ENCODE data around the gene BLOC1S1.

BLOC1S1 gene

DNA sequence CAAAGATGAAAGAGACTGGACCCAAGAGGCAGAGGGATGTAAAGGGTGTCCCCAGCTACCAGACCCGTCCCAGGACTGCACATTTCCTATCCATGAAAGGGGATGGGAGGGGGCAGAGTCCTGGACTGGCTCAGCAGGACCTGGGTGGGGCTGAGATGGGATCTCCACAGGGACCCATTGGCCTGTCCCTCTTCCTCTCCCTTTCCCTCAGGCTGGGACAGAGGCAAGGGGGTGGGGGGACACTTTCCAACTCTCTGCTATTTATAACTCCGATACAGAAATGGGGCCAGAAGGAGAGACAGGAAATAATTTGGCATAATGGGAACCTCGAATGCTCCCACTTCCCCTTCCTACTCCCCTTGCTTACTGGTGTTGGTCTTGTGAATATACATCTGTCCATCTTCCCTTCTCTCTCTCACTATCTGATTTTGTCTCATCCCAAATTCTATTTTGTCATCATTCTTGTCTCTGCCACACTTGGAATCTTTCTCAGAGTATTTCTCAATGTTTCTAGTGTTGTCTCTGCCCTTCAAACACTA, 7.1 kb upstream of the BLOC1S1 start:
- Histone ChIP-seq H3K79me1 (ENCODE audit: low read depth, low read length) (peaks cover 2% of the 10 kb centered on the region), H3K9me3 (replicated peaks in 1 of 2; ENCODE audit: control insufficient read depth in 2 of 2, insufficient read depth in 1 of 2, low read depth in 1 of 2, low read length in 2 of 2) (no peaks in the 10 kb centered on the region), H3K14ac (ENCODE audit: low read length) (no peak overlapping the region), H4K8ac (ENCODE audit: low read depth, low read length) (no peak overlapping the region), H2BK12ac (ENCODE audit: low read length) (no peak overlapping the region), H3K23ac (ENCODE audit: low read depth, low read length, poor library complexity) (no peak overlapping the region), H4K91ac (ENCODE audit: low read depth, low read length, poor library complexity) (no peak overlapping the region), H3K4me1 (ENCODE audit: control insufficient read depth in 2 of 2, insufficient read depth in 1 of 2, low read depth in 1 of 2, low read length in 2 of 2) (peaks cover 14 to 24% of the 10 kb centered on the region in 2 donors), H2BK5ac (ENCODE audit: low read length) (no peak overlapping the region), H3K4me2 (ENCODE audit: insufficient read depth, low read length, poor library complexity, severe bottlenecking) (peak overlapping the region; percentile 86), H2AK5ac (ENCODE audit: low read depth, low read length) (no peak overlapping the region), H3K9ac (ENCODE audit: low read depth, low read length, poor library complexity) (peak overlapping the region; percentile 68), H3K27me3 (ENCODE audit: control insufficient read depth in 3 of 3, insufficient read depth in 3 of 3, low read depth in 1 of 3, low read length in 3 of 3) (peaks cover 0 to 34% (median 0%) of the 10 kb centered on the region in 3 experiments), H3K18ac (ENCODE audit: low read length) (no peak overlapping the region), H2AFZ (ENCODE audit: low read length) (peak overlapping the region; percentile 92), H3K36me3 (replicated peaks in 1 of 2; ENCODE audit: control insufficient read depth in 2 of 2, insufficient read depth in 2 of 2, low read length in 2 of 2) (no peaks in the 10 kb centered on the region), H3K4me3 (ENCODE audit: low read length in 2 of 2) (peak overlapping the region in 1 of 2 donors; percentile 76), H3K4ac (ENCODE audit: low read length) (no peak overlapping the region), H3K27ac (replicated peaks; ENCODE audit: low read length) (no peak overlapping the region), H2BK15ac (ENCODE audit: low read length) (no peak overlapping the region), H2BK120ac (ENCODE audit: low read depth, low read length) (no peak overlapping the region)
- no CpG with 5 or more reads among the region's 3 CpGs for WGBS, 2 donors (ENCODE audit: extremely low coverage in 2 of 2, insufficient read length in 2 of 2, insufficient replicate concordance in 1 of 2)
- DNase-seq (ENCODE audit: low spot score), result no peak

DNA sequence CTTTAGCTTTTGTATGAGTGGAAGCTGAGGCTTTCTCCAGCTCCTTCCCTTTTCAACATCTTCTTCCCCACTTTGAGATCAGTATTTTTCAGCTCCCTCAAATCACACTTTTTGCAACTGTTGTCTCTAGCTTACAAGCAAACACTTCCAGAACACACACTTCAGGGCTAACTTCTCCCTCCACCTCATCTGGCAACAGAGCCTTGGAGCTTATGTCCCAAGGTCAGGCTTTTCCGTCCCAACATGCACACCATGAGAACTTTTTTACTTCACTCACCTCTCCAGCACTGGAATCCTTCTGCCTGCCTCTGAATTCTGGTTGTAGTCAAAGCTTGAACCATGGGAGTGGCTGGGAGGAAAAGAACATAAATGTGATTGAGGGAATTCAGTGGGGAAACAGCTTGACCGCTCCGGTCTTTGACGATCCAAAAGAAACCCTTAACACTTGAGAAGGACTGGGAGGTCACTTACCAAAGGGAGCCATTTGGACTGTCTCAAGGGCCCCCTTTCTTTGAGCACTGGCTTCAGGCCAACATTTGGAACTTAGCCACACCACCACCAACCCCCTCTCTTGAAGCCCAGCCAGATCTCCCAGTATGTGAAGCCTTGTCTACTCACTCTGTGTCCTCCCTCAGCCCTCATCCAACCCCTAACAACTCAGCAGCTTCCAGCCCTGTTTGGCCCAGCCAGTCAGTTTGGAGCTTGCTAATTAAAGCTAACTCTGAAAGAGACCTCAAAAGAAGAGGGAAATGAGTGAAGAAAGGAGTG, 3.9 kb upstream of the BLOC1S1 start:
- Histone ChIP-seq H2BK5ac (ENCODE audit: low read length) (no peak overlapping the region), H3K4me2 (ENCODE audit: insufficient read depth, low read length, poor library complexity, severe bottlenecking) (no peak overlapping the region), H3K18ac (ENCODE audit: low read length) (no peak overlapping the region), H2BK12ac (ENCODE audit: low read length) (no peak overlapping the region), H4K8ac (ENCODE audit: low read depth, low read length) (no peak overlapping the region), H3K23ac (ENCODE audit: low read depth, low read length, poor library complexity) (no peak overlapping the region), H3K27ac (replicated peaks; ENCODE audit: low read length) (no peak overlapping the region), H2AFZ (ENCODE audit: low read length) (no peak overlapping the region), H3K79me1 (ENCODE audit: low read depth, low read length) (peaks cover 3% of the 10 kb centered on the region), H3K27me3 (ENCODE audit: control insufficient read depth in 3 of 3, insufficient read depth in 3 of 3, low read depth in 1 of 3, low read length in 3 of 3) (peaks cover 0 to 26% (median 0%) of the 10 kb centered on the region in 3 experiments), H4K91ac (ENCODE audit: low read depth, low read length, poor library complexity) (no peak overlapping the region), H2AK5ac (ENCODE audit: low read depth, low read length) (no peak overlapping the region), H3K14ac (ENCODE audit: low read length) (no peak overlapping the region), H3K4ac (ENCODE audit: low read length) (no peak overlapping the region), H3K36me3 (replicated peaks in 1 of 2; ENCODE audit: control insufficient read depth in 2 of 2, insufficient read depth in 2 of 2, low read length in 2 of 2) (no peaks in the 10 kb centered on the region), H3K9me3 (replicated peaks in 1 of 2; ENCODE audit: control insufficient read depth in 2 of 2, insufficient read depth in 1 of 2, low read depth in 1 of 2, low read length in 2 of 2) (no peaks in the 10 kb centered on the region), H3K9ac (ENCODE audit: low read depth, low read length, poor library complexity) (no peak overlapping the region), H3K4me3 (ENCODE audit: low read length in 2 of 2) (no peak overlapping the region), H2BK15ac (ENCODE audit: low read length) (no peak overlapping the region), H3K4me1 (ENCODE audit: control insufficient read depth in 2 of 2, insufficient read depth in 1 of 2, low read depth in 1 of 2, low read length in 2 of 2) (peaks cover 7 to 12% of the 10 kb centered on the region in 2 donors), H2BK120ac (ENCODE audit: low read depth, low read length) (no peak overlapping the region)
- no peak for DNase-seq (ENCODE audit: low spot score)
- no CpG with 5 or more reads among the region's 4 CpGs for WGBS, 2 donors (ENCODE audit: extremely low coverage in 2 of 2, insufficient read length in 2 of 2, insufficient replicate concordance in 1 of 2)

DNA sequence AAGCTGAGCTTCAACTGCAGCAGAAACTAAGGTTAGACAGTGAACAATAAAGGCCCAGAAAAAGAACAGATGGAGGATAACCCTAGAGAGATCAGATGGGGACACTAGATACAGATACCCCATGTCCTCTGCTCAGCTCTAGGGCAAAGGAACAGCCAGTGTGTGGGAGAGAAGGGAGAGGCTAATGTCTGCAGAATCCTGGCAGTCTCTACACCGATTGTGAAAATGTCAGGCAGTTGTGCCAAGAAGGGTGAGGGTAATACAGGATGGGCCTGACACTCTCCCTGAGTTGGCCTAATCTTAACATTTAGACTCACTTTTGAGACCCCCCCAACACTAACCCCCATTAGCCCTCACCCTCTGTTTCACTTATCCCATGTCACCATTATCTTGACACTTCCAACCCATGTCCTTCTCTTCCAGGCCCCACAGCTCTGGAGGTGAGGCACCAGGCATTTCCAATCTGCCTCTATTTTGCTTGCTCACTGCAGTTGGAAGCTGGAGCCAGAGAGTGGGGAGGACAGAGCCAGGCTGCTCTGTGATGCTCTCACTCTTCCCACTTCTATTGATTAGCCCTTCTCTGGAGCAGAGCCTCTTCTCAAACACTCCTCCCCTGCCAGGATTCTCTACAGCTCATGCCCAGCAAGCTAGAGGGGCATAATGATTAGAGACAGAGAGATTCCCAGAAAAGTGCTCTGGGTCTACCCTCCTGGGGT, 3.0 kb upstream of the BLOC1S1 start:
- H4K8ac ChIP-seq (ENCODE audit: low read depth, low read length), result no peak overlapping the region
- no peak overlapping the region for H2BK5ac ChIP-seq (ENCODE audit: low read length)
- H3K14ac ChIP-seq (ENCODE audit: low read length), result no peak overlapping the region
- H2BK12ac ChIP-seq (ENCODE audit: low read length), result no peak overlapping the region
- H3K79me1 ChIP-seq (ENCODE audit: low read depth, low read length), result peaks cover 6% of the 10 kb centered on the region
- H3K27me3 ChIP-seq (ENCODE audit: control insufficient read depth in 3 of 3, insufficient read depth in 3 of 3, low read depth in 1 of 3, low read length in 3 of 3), result peaks cover 0 to 24% (median 0%) of the 10 kb centered on the region in 3 experiments
- H3K4ac ChIP-seq (ENCODE audit: low read length), result no peak overlapping the region
- H2AK5ac ChIP-seq (ENCODE audit: low read depth, low read length), result no peak overlapping the region
- DNase-seq (ENCODE audit: low spot score), result no peak
- H3K27ac ChIP-seq (replicated peaks; ENCODE audit: low read length), result no peak overlapping the region
- no peaks in the 10 kb centered on the region for H3K36me3 ChIP-seq (replicated peaks in 1 of 2; ENCODE audit: control insufficient read depth in 2 of 2, insufficient read depth in 2 of 2, low read length in 2 of 2)
- H3K4me2 ChIP-seq (ENCODE audit: insufficient read depth, low read length, poor library complexity, severe bottlenecking), result no peak overlapping the region
- no peak overlapping the region for H2BK15ac ChIP-seq (ENCODE audit: low read length)
- H4K91ac ChIP-seq (ENCODE audit: low read depth, low read length, poor library complexity), result no peak overlapping the region
- WGBS, 2 donors (ENCODE audit: extremely low coverage in 2 of 2, insufficient read length in 2 of 2, insufficient replicate concordance in 1 of 2), result no CpG with 5 or more reads among the region's 1 CpG
- no peak overlapping the region for H3K4me3 ChIP-seq (ENCODE audit: low read length in 2 of 2)
- no peak overlapping the region for H2AFZ ChIP-seq (ENCODE audit: low read length)
- no peaks in the 10 kb centered on the region for H3K9me3 ChIP-seq (replicated peaks in 1 of 2; ENCODE audit: control insufficient read depth in 2 of 2, insufficient read depth in 1 of 2, low read depth in 1 of 2, low read length in 2 of 2)
- H3K18ac ChIP-seq (ENCODE audit: low read length), result no peak overlapping the region
- H3K23ac ChIP-seq (ENCODE audit: low read depth, low read length, poor library complexity), result no peak overlapping the region
- peaks cover 15 to 17% of the 10 kb centered on the region in 2 donors for H3K4me1 ChIP-seq (ENCODE audit: control insufficient read depth in 2 of 2, insufficient read depth in 1 of 2, low read depth in 1 of 2, low read length in 2 of 2)
- no peak overlapping the region for H3K9ac ChIP-seq (ENCODE audit: low read depth, low read length, poor library complexity)
- no peak overlapping the region for H2BK120ac ChIP-seq (ENCODE audit: low read depth, low read length)

DNA sequence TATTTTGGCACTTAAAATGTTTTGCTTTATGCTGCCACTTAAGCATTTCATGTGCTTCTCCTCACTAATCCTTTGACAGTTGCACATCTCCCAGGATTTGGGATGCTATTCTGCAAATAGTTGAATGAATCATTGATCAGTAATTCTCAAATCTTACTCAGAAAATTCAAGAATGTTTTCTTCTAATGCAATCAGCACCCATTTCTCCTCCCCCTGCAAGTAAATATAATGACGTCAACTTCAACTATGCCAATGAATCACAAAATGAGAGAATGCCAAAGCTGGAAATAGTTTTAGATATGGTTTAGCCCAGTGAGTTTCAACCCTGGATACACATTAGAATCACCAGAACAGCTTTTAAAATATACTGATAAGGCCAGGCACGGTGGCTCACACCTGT, 2.1 kb upstream of the BLOC1S1 start:
- Histone ChIP-seq H2AFZ (ENCODE audit: low read length) (no peak overlapping the region), H3K9ac (ENCODE audit: low read depth, low read length, poor library complexity) (no peak overlapping the region), H3K27me3 (ENCODE audit: control insufficient read depth in 3 of 3, insufficient read depth in 3 of 3, low read depth in 1 of 3, low read length in 3 of 3) (peaks cover 0 to 21% (median 0%) of the 10 kb centered on the region in 3 experiments), H3K18ac (ENCODE audit: low read length) (no peak overlapping the region), H4K8ac (ENCODE audit: low read depth, low read length) (no peak overlapping the region), H3K4me3 (ENCODE audit: low read length in 2 of 2) (no peak overlapping the region), H3K79me1 (ENCODE audit: low read depth, low read length) (peaks cover 6% of the 10 kb centered on the region), H2BK5ac (ENCODE audit: low read length) (no peak overlapping the region), H2BK120ac (ENCODE audit: low read depth, low read length) (no peak overlapping the region), H3K36me3 (replicated peaks in 1 of 2; ENCODE audit: control insufficient read depth in 2 of 2, insufficient read depth in 2 of 2, low read length in 2 of 2) (no peaks in the 10 kb centered on the region), H3K4me2 (ENCODE audit: insufficient read depth, low read length, poor library complexity, severe bottlenecking) (no peak overlapping the region), H2BK15ac (ENCODE audit: low read length) (no peak overlapping the region), H3K4me1 (ENCODE audit: control insufficient read depth in 2 of 2, insufficient read depth in 1 of 2, low read depth in 1 of 2, low read length in 2 of 2) (peaks cover 19 to 20% of the 10 kb centered on the region in 2 donors), H4K91ac (ENCODE audit: low read depth, low read length, poor library complexity) (no peak overlapping the region), H3K14ac (ENCODE audit: low read length) (no peak overlapping the region), H2BK12ac (ENCODE audit: low read length) (no peak overlapping the region), H3K23ac (ENCODE audit: low read depth, low read length, poor library complexity) (no peak overlapping the region), H3K27ac (replicated peaks; ENCODE audit: low read length) (no peak overlapping the region), H3K9me3 (replicated peaks in 1 of 2; ENCODE audit: control insufficient read depth in 2 of 2, insufficient read depth in 1 of 2, low read depth in 1 of 2, low read length in 2 of 2) (no peaks in the 10 kb centered on the region), H3K4ac (ENCODE audit: low read length) (no peak overlapping the region), H2AK5ac (ENCODE audit: low read depth, low read length) (no peak overlapping the region)
- no peak for DNase-seq (ENCODE audit: low spot score)
- no CpG with 5 or more reads among the region's 2 CpGs for WGBS, 2 donors (ENCODE audit: extremely low coverage in 2 of 2, insufficient read length in 2 of 2, insufficient replicate concordance in 1 of 2)
